ENCODE results near the gene ZNF586.
"Not testable (repeated sequence)": the region's sequence is repeated elsewhere in the genome, so short reads cannot be mapped to it uniquely, and the experiment has no call there.

Gene ZNF586

GRCh38 chr19:57769345-57770131, at the start of gene ZNF586:
Gene ZNF586 (plus strand): TSS chr19:57769676. CDS start chr19:57769843, 167 bp downstream.
- no peak for DNase-seq

- no peak for DNase-seq
Measured at GRCh38 chr19:57719901-57720519, 49.5 kb upstream of the ZNF586 start.

- no peak for DNase-seq
Measured at GRCh38 chr19:57720878-57721277, 48.6 kb upstream of the ZNF586 start.

GRCh38 chr19:57738320-57738719, 31.2 kb upstream of the ZNF586 start:
- not testable (repeated sequence) for DNase-seq

- DNase-seq = not testable (repeated sequence)
Measured at GRCh38 chr19:57738770-57739169, 30.7 kb upstream of the ZNF586 start.

- DNase-seq = no peak
Measured at GRCh38 chr19:57746580-57747471, 22.6 kb upstream of the ZNF586 start, which contains the start of gene ZNF776. Gene ZNF776 (plus strand): TSS chr19:57746815. CDS start chr19:57747059, 244 bp downstream.

- no peak for DNase-seq
Measured at GRCh38 chr19:57747472-57747807, 22.0 kb upstream of the ZNF586 start.

GRCh38 chr19:57748029-57748428, 21.4 kb upstream of the ZNF586 start:
- no peak for DNase-seq

GRCh38 chr19:57754091-57754673, 15.3 kb upstream of the ZNF586 start:
- no peak for DNase-seq

- no peak for DNase-seq
Measured at GRCh38 chr19:57755031-57755430, 14.4 kb upstream of the ZNF586 start.

- no peak for DNase-seq
Measured at GRCh38 chr19:57757941-57758340, 11.5 kb upstream of the ZNF586 start.

GRCh38 chr19:57759096-57759495, 10.4 kb upstream of the ZNF586 start:
- DNase-seq = no peak

- DNase-seq = no peak
Measured at GRCh38 chr19:57771417-57771816, 1.9 kb downstream of the ZNF586 start.

- DNase-seq = no peak
Measured at GRCh38 chr19:57773488-57773887, 4.0 kb downstream of the ZNF586 start.

- no peak for DNase-seq
Measured at GRCh38 chr19:57776764-57777296, 7.4 kb downstream of the ZNF586 start.

- DNase-seq = no peak
Measured at GRCh38 chr19:57778336-57778735, 8.9 kb downstream of the ZNF586 start.

GRCh38 chr19:57779220-57779845, 9.9 kb downstream of the ZNF586 start:
- no peak for DNase-seq

GRCh38 chr19:57786286-57786685, 16.8 kb downstream of the ZNF586 start:
- DNase-seq = no peak

- DNase-seq = no peak
Measured at GRCh38 chr19:57786906-57787305, 17.4 kb downstream of the ZNF586 start.

- no peak for DNase-seq
Measured at GRCh38 chr19:57788114-57788692, 18.7 kb downstream of the ZNF586 start.

- no peak for DNase-seq
Measured at GRCh38 chr19:57789288-57789687, 19.8 kb downstream of the ZNF586 start.

GRCh38 chr19:57796580-57796979, 27.1 kb downstream of the ZNF586 start:
- not testable (repeated sequence) for DNase-seq
